ENCODE measurements around the gene ZNF277.

GRCh38 chr7:112176241-112176640, 30.3 kb upstream of the ZNF277 start:
- TF ChIP-seq, protein P1, sequence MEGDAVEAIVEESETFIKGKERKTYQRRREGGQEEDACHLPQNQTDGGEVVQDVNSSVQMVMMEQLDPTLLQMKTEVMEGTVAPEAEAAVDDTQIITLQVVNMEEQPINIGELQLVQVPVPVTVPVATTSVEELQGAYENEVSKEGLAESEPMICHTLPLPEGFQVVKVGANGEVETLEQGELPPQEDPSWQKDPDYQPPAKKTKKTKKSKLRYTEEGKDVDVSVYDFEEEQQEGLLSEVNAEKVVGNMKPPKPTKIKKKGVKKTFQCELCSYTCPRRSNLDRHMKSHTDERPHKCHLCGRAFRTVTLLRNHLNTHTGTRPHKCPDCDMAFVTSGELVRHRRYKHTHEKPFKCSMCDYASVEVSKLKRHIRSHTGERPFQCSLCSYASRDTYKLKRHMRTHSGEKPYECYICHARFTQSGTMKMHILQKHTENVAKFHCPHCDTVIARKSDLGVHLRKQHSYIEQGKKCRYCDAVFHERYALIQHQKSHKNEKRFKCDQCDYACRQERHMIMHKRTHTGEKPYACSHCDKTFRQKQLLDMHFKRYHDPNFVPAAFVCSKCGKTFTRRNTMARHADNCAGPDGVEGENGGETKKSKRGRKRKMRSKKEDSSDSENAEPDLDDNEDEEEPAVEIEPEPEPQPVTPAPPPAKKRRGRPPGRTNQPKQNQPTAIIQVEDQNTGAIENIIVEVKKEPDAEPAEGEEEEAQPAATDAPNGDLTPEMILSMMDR (tag by site-specific recombination; IDR thresholded peaks at IDR 0.05), result no peak
- no peak for TF ChIP-seq ZNF555 (tag by site-specific recombination; conservative IDR thresholded peaks at IDR 0.05)
- no peak for TF ChIP-seq ZNF121 (tag by site-specific recombination; IDR thresholded peaks at IDR 0.05)
- no peak for TF ChIP-seq ZNF707 (tag by site-specific recombination; IDR thresholded peaks at IDR 0.05)
- TF ChIP-seq MYNN (tag by site-specific recombination; IDR thresholded peaks at IDR 0.05; ENCODE audit: borderline replicate concordance), result no peak
- TF ChIP-seq GLI4 (tag by site-specific recombination; IDR thresholded peaks at IDR 0.05), result no peak
